ENCODE results near the gene RGCC.

The RGCC gene

DNA sequence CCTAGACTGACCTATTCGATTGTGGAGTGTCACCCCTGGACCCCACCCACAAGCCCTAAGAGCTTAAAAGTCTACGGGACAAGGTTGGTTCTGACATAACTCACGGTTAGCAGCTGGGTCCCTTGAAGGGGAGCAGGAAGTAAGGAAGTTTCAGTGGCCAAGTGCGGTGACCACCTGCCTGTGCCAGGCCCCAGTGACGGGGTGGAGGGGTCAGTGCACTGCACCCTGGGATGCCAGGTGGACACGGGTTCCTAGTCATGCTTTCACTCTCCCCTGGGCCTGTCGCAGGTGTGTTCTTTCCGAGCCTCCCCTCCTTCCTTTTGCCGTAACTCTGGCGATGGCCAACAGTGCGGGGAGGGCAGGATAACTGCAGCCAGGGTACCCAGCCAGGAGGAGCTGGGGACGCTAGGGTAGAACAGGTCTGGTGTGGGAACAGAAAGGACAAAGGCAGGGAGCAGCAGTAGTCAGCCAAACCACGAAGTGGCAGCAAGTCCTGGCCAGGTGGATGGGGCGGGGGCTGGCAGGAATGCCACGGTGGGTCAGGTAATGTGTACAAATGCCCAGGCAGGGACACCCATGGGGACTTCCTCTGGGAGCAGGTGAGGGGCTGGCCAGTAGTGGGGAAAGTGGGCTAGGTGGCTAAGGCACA, 58.3 kb downstream of the RGCC start:
- DNase-seq (ENCODE audit: low spot score): no peak

DNA sequence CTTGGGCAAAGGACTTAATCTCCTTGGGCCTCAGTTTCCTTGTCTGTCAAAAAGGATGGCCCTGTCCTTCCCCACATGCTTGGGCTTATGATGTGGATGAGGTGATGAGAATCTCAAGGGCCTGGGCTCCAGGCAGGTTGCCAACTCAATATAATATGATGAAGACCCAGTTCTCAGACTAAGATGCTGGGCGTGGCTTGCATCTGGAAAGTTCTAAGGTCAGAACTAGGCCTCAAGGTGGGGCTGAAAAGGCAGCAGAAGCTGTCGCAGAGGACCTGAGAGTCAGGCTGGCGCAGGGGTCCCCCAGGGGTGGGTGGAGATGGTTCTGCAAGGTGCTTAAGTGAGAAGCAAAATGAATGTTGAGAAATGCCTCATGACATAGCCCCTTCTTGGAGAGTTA, 58.8 kb downstream of the RGCC start:
- no peak for DNase-seq (ENCODE audit: low spot score)

DNA sequence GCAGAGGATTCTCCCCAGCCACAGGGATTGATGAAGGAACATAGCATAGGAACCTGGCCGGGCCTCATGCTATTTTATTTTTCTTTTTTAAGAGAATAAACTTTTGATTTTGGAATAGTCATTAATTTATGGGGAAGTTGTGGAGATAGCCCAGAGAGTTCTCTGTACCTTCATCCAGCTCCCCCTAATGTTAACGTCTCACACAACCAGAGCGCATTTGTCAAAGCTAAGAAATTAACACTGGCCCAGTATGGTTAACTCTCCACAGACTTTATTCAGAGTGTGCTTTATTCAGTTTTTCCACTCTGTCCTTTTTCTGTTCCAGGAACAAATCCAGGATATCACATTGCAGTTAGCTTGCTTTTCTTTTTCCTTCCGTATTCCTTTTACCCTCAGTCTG, 59.4 kb downstream of the RGCC start:
- no peak for DNase-seq (ENCODE audit: low spot score)

DNA sequence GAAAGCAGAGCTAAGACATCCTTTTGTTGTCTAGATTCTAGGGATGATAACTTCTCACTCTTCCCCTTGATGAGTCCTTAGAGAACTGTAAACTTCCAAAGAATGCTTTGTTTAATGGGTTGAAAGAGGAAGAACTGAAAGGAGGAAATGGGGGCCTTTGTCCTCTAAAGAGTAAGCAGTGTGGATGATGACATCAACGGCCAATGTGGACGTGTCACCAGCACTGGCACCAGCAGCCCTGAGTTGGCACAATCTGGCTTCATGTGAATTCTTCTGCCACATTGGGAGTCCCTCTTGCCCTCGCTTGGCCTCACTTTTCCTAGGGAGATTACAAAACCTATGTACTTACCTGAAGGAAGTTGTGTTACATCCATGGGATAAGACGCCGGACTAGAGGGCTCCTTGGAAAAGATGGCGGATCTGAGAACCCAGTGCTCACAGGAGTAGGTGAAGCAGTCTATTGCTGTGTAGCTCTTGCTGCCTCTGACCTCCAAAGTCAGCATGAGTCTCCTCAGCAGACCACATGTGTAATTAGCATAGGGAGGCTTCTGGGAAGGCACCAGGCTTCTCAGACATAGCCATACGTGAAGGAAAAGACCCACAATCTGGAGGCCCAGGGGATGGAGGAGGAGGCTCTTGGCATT, 62.8 kb downstream of the RGCC start:
- DNase-seq (ENCODE audit: low spot score): no peak

Data from AG08395 (cell line).